Measurements from ENCODE around the gene CDKN2B.

DNA sequence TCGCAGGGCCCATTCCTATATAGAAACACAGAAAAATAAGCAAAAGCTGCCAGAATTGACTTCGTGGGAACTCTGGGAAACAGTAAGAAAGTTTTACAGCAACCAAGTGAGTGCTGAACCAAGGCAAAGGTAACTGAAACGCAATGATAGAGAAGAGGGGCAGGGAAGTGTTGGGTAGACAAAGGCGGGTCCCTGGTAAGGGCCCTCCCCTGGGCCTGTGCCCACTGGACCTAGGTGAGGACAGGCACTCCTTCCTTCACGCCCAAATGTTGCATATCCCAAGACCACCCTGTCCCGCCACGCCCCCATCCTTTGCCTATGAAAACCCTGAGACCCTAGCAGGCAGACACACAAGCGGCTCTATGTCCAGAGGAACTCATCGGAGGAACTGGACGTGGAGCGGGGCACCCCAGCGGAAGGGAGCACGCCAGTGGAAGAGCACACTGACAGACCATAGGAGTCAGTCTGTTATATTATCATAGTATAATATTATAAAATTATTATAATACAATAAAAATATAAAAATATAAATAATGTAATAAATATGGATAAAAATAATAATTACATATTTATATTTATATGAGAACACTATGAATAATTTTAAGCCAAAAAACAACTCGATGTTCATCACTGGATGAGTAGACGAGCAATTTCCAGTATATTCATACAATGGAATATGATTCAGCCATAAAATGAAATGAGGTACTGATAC is 42.8 kb downstream of the CDKN2B start:
- no peak for TF ChIP-seq POLR2A (IDR thresholded peaks at IDR 0.05; ENCODE audit: low read length)
- no peak for TF ChIP-seq CBX2 (IDR thresholded peaks at IDR 0.05; ENCODE audit: borderline replicate concordance, low read depth)
- TF ChIP-seq EP300 (IDR thresholded peaks at IDR 0.05) = no peak
- TF ChIP-seq REST (IDR thresholded peaks at IDR 0.05) = no peak
- TF ChIP-seq CHD2 (IDR thresholded peaks at IDR 0.05; ENCODE audit: low read length, partially characterized antibody) = no peak
- TF ChIP-seq, protein P1, sequence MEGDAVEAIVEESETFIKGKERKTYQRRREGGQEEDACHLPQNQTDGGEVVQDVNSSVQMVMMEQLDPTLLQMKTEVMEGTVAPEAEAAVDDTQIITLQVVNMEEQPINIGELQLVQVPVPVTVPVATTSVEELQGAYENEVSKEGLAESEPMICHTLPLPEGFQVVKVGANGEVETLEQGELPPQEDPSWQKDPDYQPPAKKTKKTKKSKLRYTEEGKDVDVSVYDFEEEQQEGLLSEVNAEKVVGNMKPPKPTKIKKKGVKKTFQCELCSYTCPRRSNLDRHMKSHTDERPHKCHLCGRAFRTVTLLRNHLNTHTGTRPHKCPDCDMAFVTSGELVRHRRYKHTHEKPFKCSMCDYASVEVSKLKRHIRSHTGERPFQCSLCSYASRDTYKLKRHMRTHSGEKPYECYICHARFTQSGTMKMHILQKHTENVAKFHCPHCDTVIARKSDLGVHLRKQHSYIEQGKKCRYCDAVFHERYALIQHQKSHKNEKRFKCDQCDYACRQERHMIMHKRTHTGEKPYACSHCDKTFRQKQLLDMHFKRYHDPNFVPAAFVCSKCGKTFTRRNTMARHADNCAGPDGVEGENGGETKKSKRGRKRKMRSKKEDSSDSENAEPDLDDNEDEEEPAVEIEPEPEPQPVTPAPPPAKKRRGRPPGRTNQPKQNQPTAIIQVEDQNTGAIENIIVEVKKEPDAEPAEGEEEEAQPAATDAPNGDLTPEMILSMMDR (IDR thresholded peaks at IDR 0.05) = no peak
- no peak for TF ChIP-seq PHF8 (IDR thresholded peaks at IDR 0.05; ENCODE audit: borderline replicate concordance, low read depth)
- TF ChIP-seq JUNB (IDR thresholded peaks at IDR 0.05) = no peak
- TF ChIP-seq CEBPB (IDR thresholded peaks at IDR 0.05) = no peak
- no peak for TF ChIP-seq KDM5A (IDR thresholded peaks at IDR 0.05)
- no peak for TF ChIP-seq BHLHE40 (IDR thresholded peaks at IDR 0.05; ENCODE audit: low read depth, low read length)
